NCI-H2081 (cell line): ENCODE results near the gene KAZALD1.

Source experiments
- DNase-seq, 2 experiments: peaks; one replicate each; lab custom pipeline; 2025; lab: John Stamatoyannopoulos, UW

Gene KAZALD1

DNA sequence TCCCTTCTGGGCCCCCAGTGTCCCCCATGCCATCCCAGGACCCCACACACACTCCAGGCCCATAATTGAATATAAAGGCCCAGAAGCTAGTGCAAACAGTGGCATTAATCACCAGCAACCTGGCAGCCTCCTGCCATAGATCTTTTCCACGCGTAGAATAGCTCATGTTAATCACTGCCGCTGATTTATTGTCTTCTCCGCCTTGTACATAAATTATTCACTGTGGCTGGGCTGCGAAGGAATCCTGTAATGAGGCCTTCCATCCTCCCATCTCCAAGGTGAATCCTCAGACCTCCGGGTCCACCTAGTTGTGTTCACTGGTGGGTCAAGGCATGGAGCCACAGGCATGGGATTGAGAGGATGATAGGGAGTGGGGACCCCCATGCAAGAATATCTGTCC lies 33.2 kb downstream of the KAZALD1 start:
- no peak for DNase-seq

DNA sequence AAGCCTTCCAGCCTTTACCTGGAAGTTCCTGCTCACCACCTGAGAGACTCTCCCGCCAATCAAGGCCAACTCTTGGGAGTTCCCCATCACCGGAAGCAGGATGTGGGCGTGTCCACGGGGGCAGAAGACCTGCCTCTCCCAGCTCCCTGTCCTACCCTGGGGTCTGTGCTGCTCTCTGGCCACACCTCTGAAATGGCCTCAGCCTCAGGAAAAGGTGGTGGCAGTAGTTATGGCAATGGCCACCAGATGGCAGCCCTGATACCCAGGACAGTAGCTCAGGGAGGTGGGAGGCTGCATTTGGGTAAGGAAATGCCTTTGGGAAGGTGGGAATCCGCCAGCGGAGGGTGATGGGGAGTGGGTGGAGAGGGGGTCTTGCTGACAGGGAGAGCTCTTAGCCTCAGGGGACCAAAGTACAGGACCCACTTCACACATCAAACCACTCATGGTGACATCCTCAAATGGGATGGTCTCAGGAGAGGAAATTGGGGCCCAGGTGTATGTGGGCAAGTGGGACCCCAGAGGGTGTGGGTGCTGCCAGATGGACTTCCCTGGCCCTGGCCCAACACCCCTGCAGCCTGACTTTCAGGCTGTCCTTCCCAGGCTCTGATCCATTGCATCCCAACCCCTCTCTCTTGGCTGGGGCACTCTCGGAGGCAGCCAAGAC lies 33.9 kb downstream of the KAZALD1 start:
- DNase-seq, result peak; percentile 65 to 75

DNA sequence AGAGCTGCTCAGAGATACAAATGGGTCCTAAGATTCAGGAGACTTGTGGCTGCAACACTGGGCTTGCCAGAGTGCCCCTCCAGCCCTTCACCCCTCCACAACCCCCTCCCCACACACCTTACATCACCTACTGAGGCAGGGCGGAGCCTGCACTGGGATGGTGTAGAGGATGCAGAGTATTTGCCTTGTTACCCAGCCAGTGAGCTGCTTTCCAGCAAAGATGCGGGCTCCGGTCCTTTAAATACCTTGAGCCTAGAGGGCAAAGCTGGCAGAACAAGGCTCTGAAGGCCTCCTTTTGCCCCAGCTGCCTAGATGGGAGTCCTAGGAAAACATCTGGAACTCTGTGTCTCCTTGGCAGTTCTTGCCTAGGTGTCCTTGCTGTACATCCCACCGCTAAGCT lies 34.6 kb downstream of the KAZALD1 start:
- no peak for DNase-seq

DNA sequence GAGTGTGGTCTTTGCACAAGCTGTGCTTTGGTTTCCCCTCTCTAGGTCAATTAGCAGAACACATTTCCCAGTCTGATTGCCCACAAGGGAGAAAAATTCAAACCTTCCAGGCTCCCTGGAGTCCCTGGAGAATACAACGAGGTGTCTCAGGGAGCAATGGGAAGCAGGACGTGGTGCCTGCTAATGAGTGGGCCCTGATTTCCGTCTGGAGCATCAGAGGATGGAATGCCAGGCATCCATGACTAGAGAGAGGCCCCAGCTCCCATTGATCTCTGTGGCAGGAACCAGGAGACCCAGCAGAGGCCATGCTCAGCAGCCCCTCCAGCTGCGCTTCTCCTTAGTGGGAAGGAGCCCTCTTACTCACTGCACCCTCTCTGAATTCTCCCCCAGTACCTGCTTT lies 36.1 kb downstream of the KAZALD1 start:
- DNase-seq, result no peak

DNA sequence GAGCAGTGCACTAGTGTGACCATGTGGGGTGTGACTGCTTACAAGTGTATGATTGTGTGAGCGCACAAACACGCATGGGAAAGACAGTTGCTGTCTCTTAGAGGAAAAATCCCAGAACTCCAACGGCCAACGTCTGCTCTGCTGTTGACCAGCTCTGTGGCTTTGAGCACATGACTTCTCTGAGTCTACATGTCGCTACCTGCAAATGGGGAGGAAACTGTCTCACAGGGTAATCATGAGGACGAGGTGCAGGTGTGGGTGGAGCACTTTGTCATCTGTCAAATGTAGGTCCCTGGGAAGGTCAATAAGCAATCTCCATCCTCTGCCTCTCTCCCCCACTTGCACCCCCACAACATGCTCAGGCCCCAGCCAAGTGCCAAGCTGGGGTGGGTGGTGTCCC lies 38.1 kb downstream of the KAZALD1 start:
- DNase-seq, result no peak

DNA sequence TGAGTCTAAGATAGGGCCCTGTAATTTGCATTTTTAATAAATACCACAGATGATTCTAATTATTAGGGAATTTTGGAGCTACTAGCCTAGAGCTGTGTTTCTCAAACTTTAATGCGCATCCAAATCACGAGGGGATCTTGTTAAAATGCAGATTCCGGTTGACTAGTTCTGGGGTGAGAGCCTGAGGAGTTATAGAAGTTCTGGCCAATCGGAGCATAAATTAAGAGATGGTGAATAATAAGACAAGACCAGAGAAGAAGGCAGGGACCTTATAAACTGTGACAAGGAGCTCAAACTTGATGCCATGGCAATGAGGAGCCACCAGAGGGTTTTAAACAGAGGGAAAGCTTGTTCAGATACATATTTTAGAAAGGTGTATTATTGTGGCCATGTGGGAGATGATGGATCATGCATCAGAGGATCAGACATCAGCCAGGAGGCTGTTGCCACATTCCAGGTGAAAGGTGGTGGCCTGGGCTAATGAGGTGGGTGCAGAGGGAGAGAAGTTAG lies 39.6 kb downstream of the KAZALD1 start:
- no peak for DNase-seq

DNA sequence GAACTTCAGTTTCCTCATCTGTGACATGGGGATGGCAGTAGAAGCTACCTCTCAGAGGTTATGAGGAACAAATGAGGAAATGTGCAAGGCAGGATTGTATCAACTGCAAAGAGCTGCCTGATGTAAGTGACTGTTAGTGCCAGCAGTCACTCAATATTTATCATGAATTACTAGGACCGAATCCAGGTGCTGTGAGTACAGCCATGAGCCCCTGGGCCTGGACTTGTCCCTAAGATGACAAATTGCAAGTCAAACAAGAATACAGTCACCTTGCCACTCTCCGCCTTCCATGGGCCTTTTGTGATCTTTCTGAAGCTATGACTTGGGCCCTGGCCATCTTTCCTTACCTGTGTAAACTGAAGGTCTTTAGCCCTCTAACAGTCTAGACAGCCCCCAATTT lies 41.6 kb downstream of the KAZALD1 start:
- DNase-seq, result no peak

DNA sequence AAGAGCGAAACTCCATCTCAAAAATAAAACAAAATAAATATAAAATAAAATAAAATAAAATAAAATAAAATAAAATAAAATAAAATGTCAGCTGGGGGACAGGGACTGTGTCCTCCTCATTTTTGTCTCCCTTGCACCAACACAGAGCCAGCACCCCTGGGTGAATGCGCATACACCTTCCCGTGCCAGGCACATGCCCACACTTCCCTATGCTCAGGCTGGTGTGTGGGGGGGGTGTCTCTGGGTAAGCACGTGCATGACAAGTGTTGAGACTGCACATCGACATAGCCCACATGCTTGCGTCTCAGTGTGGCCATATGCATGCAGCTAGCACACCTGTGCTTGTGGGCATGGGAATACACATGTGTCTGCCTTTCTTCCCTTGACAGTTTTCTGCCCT lies 44.6 kb downstream of the KAZALD1 start:
- DNase-seq, result no peak

DNA sequence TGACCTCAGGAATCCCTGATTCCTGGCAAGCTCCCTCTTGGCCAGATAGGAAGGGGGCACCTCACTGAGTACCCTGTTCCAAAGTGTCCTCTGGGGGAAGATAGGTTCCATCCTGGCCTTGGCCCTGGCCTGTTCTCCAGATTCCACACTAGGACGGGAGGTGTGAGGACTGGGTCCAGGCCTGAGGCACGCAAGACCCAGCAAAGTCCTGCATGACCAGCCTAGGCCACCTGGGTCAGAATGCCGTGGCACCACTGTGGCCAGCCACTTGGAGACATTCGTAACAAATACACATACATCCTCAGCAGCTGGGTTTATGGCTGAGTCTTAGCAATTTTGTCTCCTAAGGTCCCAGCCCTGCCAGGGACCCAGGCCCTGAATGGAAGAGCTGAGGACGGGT lies 46.0 kb downstream of the KAZALD1 start:
- no peak for DNase-seq

DNA sequence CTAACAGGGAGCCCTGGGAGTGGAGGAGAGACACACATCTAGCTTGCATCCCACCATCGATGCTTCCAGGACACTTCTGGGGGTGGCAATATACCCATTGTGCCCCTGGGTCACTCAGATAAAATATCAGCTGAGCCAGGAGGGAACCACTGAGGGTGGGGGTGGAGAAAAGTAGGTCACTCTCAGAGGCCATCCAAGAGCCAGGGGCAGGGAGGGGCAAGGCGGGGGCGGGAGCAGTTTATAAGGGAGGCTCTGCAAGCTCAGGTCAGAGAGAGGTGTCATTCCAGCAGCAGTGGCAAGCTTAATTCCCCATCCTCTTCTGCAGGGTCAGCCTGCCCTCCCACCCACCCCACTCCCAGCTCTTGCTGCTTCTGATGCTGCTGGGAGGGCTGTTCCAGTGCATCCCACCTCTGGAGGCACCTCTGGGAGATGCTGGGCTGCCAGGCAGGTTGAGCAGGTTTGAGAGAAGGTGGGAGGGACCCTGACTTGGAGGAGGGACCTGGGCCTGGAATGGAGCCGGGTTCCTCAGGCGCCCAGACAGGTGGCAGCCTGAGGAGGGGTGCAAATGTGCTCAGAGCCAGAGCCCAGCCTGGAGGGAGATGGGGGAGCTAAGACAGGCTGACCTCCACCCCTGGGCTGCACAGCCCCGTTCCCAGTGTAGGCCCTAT lies 49.2 kb downstream of the KAZALD1 start:
- DNase-seq, result no peak

DNA sequence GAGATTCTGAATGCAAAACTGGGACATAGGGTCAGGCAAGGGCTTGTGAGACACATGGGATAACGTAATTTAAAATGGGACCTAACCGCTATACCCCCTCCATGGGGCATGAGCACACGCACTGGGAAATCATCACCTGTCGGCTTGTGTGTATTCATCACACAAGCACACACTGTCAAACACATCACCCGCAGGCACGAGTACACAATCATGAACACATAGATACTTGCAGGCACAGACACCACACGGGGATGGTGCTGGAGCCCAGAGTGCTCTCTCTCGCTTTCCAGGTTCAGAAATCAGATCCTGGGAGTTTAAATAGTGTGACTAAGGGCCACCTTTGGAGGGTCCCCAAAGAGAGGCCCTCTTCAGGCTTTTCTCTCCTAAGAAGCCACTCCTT lies 49.8 kb downstream of the KAZALD1 start:
- no peak for DNase-seq

DNA sequence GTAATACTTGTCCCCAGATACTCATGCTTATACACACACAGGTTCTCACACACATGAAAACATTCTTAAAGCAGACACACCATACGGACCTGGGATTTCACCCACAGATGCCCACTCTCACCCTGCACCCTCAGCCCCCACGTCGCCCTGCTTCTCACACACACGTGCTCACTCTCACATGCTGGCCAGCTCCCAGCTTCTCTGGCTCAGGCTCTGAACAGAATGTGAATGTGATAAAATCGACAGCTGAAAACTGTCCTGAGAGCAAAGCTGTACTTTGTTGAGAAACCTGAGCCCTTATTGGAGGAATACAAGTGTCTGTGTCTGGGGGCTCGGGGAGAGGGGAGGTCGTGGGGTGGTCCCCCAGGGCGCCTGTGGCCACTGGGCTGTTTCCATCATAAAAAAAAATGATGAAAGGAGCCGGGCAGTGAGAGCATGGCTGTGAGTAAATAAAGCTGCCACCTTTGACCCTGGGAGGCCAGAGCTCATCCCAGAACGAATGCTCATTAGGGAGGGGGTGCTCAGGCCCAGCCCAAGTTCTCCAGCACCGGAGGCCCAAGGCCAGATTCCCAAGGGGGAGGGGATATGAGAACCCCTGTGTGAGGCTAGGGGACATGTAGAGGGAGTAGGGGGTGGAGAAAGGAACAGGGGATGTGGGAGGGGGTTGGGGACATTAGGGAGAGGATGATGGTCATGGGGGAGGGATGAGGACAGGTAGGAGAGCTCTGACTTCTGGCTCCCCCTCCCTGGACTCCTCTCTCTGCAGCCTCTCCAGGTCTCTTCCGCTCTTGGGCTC lies 51.2 kb downstream of the KAZALD1 start:
- no peak for DNase-seq

DNA sequence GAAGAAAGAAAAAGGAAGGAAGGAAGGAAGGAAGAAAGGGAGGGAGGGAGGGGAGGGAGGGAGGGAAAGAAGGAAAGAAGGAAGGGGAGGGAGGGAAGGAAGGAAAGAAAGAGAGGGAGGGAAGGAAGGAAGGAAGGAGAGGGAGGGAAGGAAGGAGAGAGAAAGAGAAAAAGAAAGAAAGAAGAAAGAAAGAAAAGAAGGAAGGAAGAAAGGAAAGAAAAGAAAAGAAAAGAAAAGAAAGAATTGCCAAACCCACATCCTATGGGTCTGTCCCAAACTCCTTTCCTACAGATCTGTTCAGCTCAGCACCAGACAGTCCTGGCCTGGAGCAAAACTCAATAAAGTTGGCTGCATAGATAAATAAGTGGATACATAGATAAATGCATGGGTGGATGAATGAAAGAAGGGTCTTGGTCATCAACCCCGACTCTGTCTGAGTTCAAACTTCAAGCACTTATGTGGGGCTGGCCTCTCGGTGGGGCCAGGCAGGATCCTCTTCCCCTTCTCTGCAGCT lies 52.2 kb downstream of the KAZALD1 start:
- DNase-seq, result no peak

DNA sequence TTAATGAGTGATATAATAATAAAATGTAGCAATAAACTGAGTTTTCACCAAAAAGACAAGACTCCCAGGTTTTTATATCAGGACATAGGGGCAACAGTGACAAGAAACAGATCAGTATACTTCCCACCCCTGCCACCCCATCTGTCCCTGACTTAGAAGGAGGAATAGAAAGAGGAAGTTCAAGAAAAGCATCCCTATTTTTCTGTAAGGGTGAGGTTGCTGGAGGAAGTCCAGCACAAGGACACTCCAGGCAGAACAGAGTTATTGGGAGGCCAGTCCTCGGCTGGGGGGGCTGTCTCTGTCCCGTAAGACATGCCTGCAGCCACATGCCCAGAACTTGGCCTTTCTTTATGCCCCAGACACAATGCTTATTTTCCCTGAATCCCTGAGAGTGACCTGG lies 52.9 kb downstream of the KAZALD1 start:
- DNase-seq, result no peak
